NT2/D1 (cell line): Measurements from ENCODE around the gene MAGI1.

Experiments
- YY1 ChIP-seq: IDR thresholded peaks from 2 replicates; pipeline ENCODE4 v1.6.1; 2011; ENCODE audit not compliant: insufficient read length, insufficient read depth
- ZNF274 ChIP-seq: IDR thresholded peaks from 2 replicates; pipeline ENCODE4 v1.6.1; 2011; ENCODE audit warnings: mild to moderate bottlenecking, low read depth, low read length

DNA sequence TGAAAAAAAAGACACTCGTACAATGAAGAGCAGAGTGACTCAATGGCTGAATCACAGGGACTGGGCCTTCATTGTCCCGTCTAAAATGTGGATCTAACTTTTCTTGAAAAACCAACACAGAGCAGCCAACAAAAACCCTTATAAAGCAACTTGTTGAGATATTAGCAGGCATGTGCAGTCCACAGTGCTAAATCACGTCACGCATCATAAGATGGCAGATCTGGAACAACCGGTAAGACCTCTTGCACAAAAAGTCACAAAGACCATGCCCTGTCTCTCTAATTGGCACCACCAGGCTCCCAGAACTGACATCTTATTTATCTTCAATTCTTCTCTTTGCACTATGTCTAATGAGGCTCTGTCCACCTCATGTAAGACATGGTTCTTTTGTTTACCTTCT is 177.0 kb downstream of the MAGI1 start:
- TF ChIP-seq ZNF274: no peak
- no peak for TF ChIP-seq YY1
